Activated CD8-positive, alpha-beta memory T cell treated with anti-CD3 and anti-CD28 coated beads for 36 hours (primary cell): ENCODE measurements around the gene YBX3. TPM values are rescaled to one million over a fixed set of nuclear protein-coding genes. Genes with fewer than 3 reads are reported as not detected.

Experiments
- CTCF ChIA-PET: fragments of 350-600 bp; sonication (Branson Sonifier 250); formaldehyde crosslinking; loops from one replicate; lab custom pipeline; 2021; ENCODE audit warnings: antibody characterized with exemption; lab: Charles Lee
- POLR2A ChIA-PET: fragments of 350-600 bp; sonication (Branson Sonifier 250); formaldehyde crosslinking; loops from one replicate; lab custom pipeline; 2021; ENCODE audit warnings: antibody characterized with exemption; lab: Charles Lee
- total RNA-seq, 2 experiments: library from RNA; stranded (reverse); gene quantifications; one replicate each; pipeline ENCODE4 v1.2.3, GENCODE V29; 2021

The YBX3 gene
- total RNA-seq, 2 experiments from 2014 or later = 278 to 283 TPM

GRCh38 chr12:10726945-10727344, 3.8 kb upstream of the YBX3 start:
- ChIA-PET CTCF (no interaction called here), POLR2A (no interaction called here)

- ChIA-PET CTCF (no interaction called here), POLR2A (no interaction called here)
Observed at GRCh38 chr12:10725003-10725402, 1.9 kb upstream of the YBX3 start.

DNA sequence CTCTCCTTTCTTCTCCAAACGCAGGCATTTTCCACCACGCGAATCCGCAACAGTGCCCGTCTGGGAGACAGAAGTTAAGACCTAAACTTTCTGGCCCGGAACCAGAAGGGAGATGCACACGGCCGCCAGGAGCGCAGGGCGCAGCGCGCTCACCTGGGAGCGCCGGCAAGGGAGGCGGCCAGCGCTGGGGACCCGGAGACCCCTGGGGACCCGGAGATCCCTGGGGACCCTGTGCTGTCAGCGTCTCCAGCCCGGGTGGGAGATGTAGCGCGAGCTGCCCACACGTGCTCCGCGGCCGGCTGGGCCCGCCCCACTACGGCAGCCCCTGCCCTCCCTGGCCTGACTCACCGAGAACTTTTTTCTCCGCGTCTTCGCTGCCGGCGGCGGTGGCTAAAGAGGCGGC, 620 bp downstream of the YBX3 start:
- POLR2A ChIA-PET = no interaction called here
- CTCF ChIA-PET = no interaction called here

DNA sequence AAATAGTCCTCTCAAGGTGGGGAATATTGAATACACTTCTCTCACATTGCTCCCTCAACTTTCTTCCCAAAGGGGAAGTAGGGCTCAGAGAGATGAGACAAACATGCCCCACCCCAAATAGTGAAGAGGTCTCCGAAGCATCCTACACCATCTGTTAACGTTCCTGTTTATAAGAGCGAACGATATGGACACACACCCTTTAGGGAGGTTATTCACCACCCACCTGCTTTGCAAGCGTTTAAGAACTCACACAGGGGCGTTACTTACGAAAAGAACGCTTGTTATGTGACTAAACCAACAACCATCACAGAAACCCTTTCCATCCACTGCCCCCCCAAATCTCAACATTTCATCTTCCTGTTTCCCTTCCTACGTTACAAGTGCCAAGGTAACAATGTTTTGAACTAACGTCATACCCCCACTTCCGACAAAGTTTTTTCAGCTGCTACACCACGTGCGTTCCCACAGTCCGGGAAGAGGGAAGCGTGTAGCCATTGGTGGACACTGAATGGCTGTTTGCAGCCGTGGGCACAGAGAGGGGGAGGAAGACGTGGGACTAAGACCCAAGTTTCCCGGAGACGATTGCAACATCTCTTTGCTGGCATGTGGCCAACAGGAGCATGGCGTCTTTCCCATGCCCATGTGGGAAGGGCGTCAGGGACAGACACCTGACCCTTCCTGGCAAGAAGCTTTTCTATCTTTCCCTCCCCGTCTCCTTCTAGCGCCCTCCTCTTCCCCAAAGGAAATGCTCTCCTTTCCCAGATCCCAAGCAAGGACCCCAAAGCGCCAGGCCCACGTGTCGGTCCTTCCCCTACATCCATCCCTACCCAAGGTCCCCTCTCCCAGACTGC, 1.2 kb downstream of the YBX3 start:
- ChIA-PET CTCF (no interaction called here), POLR2A (interaction anchor here (0.9 kb wide), 1 partner anchor 21 kb away, joined by 3 read pairs; no protein-coding TSS in a partner anchor)

GRCh38 chr12:10720974-10721650, 2.0 kb downstream of the YBX3 start:
- ChIA-PET CTCF (no interaction called here), POLR2A (interaction anchor here (0.9 kb wide), 1 partner anchor 21 kb away, joined by 3 read pairs; no protein-coding TSS in a partner anchor)

DNA sequence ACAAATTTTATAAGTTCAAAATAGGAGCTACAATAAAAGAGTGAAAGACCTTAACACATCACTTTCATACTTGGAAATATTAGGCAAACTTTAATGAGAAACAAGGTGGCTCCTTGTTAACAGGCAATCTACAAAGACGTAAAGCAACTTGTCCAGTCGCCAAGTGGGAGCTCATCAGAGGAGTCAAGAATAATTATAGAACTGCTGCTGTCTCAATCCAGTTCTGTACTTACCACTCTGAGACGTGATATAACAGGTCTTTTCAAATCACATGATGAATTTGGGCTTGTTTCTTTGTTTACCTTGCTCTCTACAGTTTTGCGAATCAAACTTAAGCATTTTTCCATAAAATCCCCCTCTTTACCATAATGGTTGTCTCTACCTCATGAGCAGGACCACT, 3.6 kb downstream of the YBX3 start:
- POLR2A ChIA-PET = interaction anchor here (0.6 kb wide), 1 partner anchor 157 kb away, joined by 3 read pairs; no protein-coding TSS in a partner anchor
- CTCF ChIA-PET = interaction anchor here (1.1 to 1.4 kb wide), 2 partner anchors 11 to 31 kb away, joined by 3 to 4 read pairs; no protein-coding TSS in a partner anchor

DNA sequence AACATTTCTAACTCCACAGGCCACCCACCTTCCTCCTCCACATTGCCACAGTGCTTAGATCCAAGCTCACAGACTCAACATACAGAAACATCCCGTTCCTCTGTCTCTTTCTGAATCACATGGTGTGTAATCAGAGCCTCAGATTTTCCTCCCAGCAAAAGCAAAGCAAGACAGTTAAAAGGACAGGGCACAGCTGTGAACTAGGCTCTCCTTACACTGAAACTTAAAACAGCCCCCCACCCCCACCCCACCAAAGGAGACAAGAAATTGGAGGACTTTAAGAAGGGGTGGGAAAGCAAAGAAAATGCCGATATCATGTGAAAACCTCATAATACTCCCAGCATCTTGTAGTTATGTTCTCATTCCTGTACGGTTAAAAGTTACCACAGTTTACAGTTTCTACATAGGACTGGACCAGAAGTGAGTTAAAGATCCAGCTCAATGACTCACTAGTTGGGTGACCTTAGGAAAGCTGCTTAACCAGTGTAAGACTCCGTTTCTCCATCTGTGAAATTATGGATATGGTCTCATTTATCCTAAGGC, 4.8 kb downstream of the YBX3 start:
- POLR2A ChIA-PET = no interaction called here

GRCh38 chr12:10717410-10717809, 5.7 kb downstream of the YBX3 start:
- CTCF ChIA-PET = interaction anchor here (1.4 kb wide), 1 partner anchor 33 kb away, joined by 4 read pairs; no protein-coding TSS in a partner anchor
- POLR2A ChIA-PET = no interaction called here

More for the DNA sequence above, 4.8 kb downstream of the YBX3 start:
- CTCF ChIA-PET = interaction anchor here (1.4 kb wide), 1 partner anchor 32 kb away, joined by 4 read pairs; no protein-coding TSS in a partner anchor

- POLR2A ChIA-PET = no interaction called here
- CTCF ChIA-PET = no interaction called here
Observed at GRCh38 chr12:10716704-10717315, 6.3 kb downstream of the YBX3 start.

GRCh38 chr12:10716277-10716676, 6.8 kb downstream of the YBX3 start:
- POLR2A ChIA-PET = no interaction called here
- CTCF ChIA-PET = no interaction called here

GRCh38 chr12:10715491-10715890, 7.6 kb downstream of the YBX3 start:
- POLR2A ChIA-PET = interaction anchor here (0.7 kb wide), 1 partner anchor 16 kb away, joined by 3 read pairs; no protein-coding TSS in a partner anchor
- CTCF ChIA-PET = no interaction called here

GRCh38 chr12:10709808-10710207, 13.3 kb downstream of the YBX3 start:
- POLR2A ChIA-PET = no interaction called here
- CTCF ChIA-PET = no interaction called here

GRCh38 chr12:10708862-10709261, 14.3 kb downstream of the YBX3 start:
- ChIA-PET POLR2A (no interaction called here), CTCF (no interaction called here)

DNA sequence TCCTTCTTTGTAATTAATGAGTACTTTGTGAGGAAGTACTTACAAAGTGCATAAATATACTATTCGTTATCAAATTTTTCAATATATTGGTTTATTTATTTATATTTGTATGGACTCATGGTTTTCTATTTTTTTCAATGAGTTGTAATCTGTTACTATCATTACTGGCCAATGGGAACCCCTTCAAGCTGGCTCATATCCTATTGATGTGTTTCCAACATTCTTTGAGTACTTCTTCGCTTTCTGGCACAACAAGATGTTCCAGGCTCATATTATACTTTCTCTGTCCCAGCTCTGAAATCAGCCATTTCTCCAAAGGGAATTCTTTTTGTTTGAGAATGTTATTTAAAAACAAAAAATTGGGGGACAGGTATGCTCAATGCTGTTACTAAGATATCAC, 17.5 kb downstream of the YBX3 start:
- POLR2A ChIA-PET = no interaction called here
- CTCF ChIA-PET = interaction anchor here (1.4 kb wide), 1 partner anchor 9 kb away, joined by 3 read pairs; no protein-coding TSS in a partner anchor

GRCh38 chr12:10701843-10702242, 21.3 kb downstream of the YBX3 start:
- CTCF ChIA-PET = no interaction called here
- POLR2A ChIA-PET = no interaction called here

DNA sequence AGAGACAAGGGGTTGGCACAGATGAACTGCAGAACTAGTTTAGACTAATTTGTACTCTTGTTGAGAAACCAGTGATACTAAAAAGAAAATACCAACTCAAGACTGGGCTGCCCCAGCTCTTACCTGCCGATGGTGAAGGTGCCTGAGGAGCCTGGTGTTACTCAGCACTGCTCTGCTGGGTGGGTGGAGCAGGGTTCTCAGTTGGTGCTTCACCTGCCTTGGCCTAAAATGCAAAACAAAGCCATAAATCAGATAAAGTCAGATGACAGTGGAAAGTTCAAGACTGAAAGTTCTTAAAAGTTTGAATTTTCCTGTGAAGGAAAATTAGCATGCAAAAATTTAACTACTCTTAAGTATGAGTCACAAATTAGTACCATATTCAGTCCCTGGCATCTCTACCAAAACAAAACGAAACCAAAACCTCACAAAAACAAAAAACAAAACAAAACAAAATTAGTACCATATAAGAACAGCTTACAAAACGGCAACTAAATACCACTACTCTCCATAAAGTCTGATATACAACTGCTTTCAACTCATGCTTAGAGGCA, 21.9 kb downstream of the YBX3 start:
- POLR2A ChIA-PET = interaction anchor here (0.6 to 1.1 kb wide), 2 partner anchors 21 to 1565 kb away, joined by 3 to 5 read pairs; partner anchors contain the start of gene LRP6
- CTCF ChIA-PET = interaction anchor here (0.6 to 0.8 kb wide), 2 partner anchors 29 to 381 kb away, joined by 3 read pairs; no protein-coding TSS in a partner anchor

GRCh38 chr12:10700581-10700980, 22.5 kb downstream of the YBX3 start:
- POLR2A ChIA-PET = interaction anchor here (0.6 to 1.1 kb wide), 2 partner anchors 21 to 1566 kb away, joined by 3 to 5 read pairs; partner anchors contain the start of gene LRP6
- CTCF ChIA-PET = interaction anchor here (0.8 kb wide), 1 partner anchor 28 kb away, joined by 3 read pairs; no protein-coding TSS in a partner anchor

DNA sequence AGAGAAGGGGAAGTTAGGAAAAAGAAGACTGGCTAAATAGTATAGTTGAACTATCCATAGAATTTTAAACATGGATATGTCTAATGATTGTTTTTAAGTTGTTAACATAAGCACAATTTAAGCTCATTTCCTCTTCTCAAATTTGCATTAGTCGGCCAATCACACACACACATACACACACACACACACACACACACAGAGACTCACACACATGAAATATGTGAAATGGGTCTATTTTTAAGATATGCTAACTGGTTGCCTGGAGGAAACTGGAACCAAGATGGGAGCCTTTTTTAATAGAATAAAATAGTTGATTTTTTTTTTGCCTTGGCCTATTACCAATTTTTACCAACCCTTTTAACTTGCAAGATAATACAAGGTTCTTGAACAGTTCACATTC, 25.3 kb downstream of the YBX3 start:
- CTCF ChIA-PET = interaction anchor here (0.6 kb wide), 1 partner anchor 24 kb away, joined by 4 read pairs; no protein-coding TSS in a partner anchor
- POLR2A ChIA-PET = no interaction called here

- POLR2A ChIA-PET = no interaction called here
Observed at GRCh38 chr12:10697156-10697555, 26.0 kb downstream of the YBX3 start.

More at GRCh38 chr12:10697156-10697555, 26.0 kb downstream of the YBX3 start:
- CTCF ChIA-PET = interaction anchor here (0.9 kb wide), 1 partner anchor 53 kb away, joined by 3 read pairs; no protein-coding TSS in a partner anchor
